ENCODE measurements around the gene OR8J1. TPM values are rescaled to one million over a fixed set of nuclear protein-coding genes. Genes with fewer than 3 reads are reported as not detected.

Gene OR8J1
- total RNA-seq, 1 experiment from 2014 or later, result not detected

GRCh38 chr11:56345739-56346138, 8.4 kb upstream of the OR8J1 start, which contains the start of gene OR8K1:
TSS of gene OR8K1 (plus strand) at chr11:56346039. CDS start at chr11:56346039, 0 bp downstream.
- no peaks in the 10 kb centered on the region for H3K36me3 ChIP-seq (ENCODE audit: control insufficient read depth, insufficient read depth, low read length)
- in situ Hi-C loops (cut with HindIII; ENCODE audit: low pct_unique_long_range_greater_than_20kb, low sequenced_read_pairs) (no loop called here), intact Hi-C loops (cut with micrococcal nuclease; ENCODE audit: unreplicated experiment) (no loop called here)
- no TSS peak for BruUV-seq (replicated peaks)
- DNase-seq (ENCODE audit: low read depth, low spot score), result no peak
- no peak for ATAC-seq
- H3K27ac ChIP-seq (ENCODE audit: low read length), result no peak within 1 kb of the TSS
- H3K9me3 ChIP-seq (ENCODE audit: control insufficient read depth, insufficient read depth, low read depth, low read length), result no peaks in the 10 kb centered on the region
- ChIA-PET POLR2A (no interaction called here), CTCF (no interaction called here)
- H3K27me3 ChIP-seq (ENCODE audit: control insufficient read depth, insufficient read depth, low read length), result no peaks in the 10 kb centered on the region
- no peak for TF ChIP-seq CTCF (IDR thresholded peaks at IDR 0.05)
- TF ChIP-seq TCF7L2 (IDR thresholded peaks at IDR 0.05; ENCODE audit: low read depth, low read length), result no peak
- no peak for TF ChIP-seq POLR2AphosphoS5 (IDR thresholded peaks at IDR 0.05; ENCODE audit: low read depth, low read length)
- H3K4me1 ChIP-seq (ENCODE audit: control insufficient read depth, insufficient read depth, low read length), result no peaks in the 10 kb centered on the region
- H3K4me3 ChIP-seq (ENCODE audit: low read depth in 2 of 2, low read length in 2 of 2), result no peak within 1 kb of the TSS

GRCh38 chr11:56375324-56375723, 21.2 kb downstream of the OR8J1 start, which contains the start of gene OR8U1:
TSS of gene OR8U1 (plus strand) at chr11:56375624. CDS start at chr11:56375624, 0 bp downstream.
- ChIA-PET POLR2A (no interaction called here), CTCF (no interaction called here)
- in situ Hi-C loops (cut with HindIII; ENCODE audit: low pct_unique_long_range_greater_than_20kb, low sequenced_read_pairs) (no loop called here), intact Hi-C loops (cut with micrococcal nuclease; ENCODE audit: unreplicated experiment) (no loop called here)
- H3K4me3 ChIP-seq (ENCODE audit: low read depth in 2 of 2, low read length in 2 of 2), result no peak within 1 kb of the TSS
- DNase-seq (ENCODE audit: low read depth, low spot score) (no peak), ATAC-seq (no peak)
- TF ChIP-seq POLR2AphosphoS5 (IDR thresholded peaks at IDR 0.05; ENCODE audit: low read depth, low read length) (no peak), TCF7L2 (IDR thresholded peaks at IDR 0.05; ENCODE audit: low read depth, low read length) (no peak), CTCF (IDR thresholded peaks at IDR 0.05) (no peak), REST (IDR thresholded peaks at IDR 0.05; ENCODE audit: insufficient read depth in 1 of 2, low read depth in 2 of 2, low read length in 1 of 2) (no peak)
- no peaks in the 10 kb centered on the region for H3K4me1 ChIP-seq (ENCODE audit: control insufficient read depth, insufficient read depth, low read length)
- no peaks in the 10 kb centered on the region for H3K27me3 ChIP-seq (ENCODE audit: control insufficient read depth, insufficient read depth, low read length)
- no peaks in the 10 kb centered on the region for H3K9me3 ChIP-seq (ENCODE audit: control insufficient read depth, insufficient read depth, low read depth, low read length)
- no peak within 1 kb of the TSS for H3K27ac ChIP-seq (ENCODE audit: low read length)
- no TSS peak for BruUV-seq (replicated peaks)
- H3K36me3 ChIP-seq (ENCODE audit: control insufficient read depth, insufficient read depth, low read length), result no peaks in the 10 kb centered on the region

GRCh38 chr11:56380120-56380519, 26.0 kb downstream of the OR8J1 start:
- no peaks in the 10 kb centered on the region for H3K9me3 ChIP-seq (ENCODE audit: control insufficient read depth, insufficient read depth, low read depth, low read length)
- no peak for ATAC-seq
- no peak overlapping the region for H3K4me3 ChIP-seq (ENCODE audit: low read depth in 2 of 2, low read length in 2 of 2)
- no peak for DNase-seq (ENCODE audit: low read depth, low spot score)
- in situ Hi-C loops (cut with HindIII; ENCODE audit: low pct_unique_long_range_greater_than_20kb, low sequenced_read_pairs) (no loop called here), intact Hi-C loops (cut with micrococcal nuclease; ENCODE audit: unreplicated experiment) (no loop called here)
- TF ChIP-seq POLR2AphosphoS5 (IDR thresholded peaks at IDR 0.05; ENCODE audit: low read depth, low read length) (no peak), SIN3A (IDR thresholded peaks at IDR 0.05; ENCODE audit: borderline replicate concordance, insufficient read depth, low read depth, low read length) (no peak), TCF7L2 (IDR thresholded peaks at IDR 0.05; ENCODE audit: low read depth, low read length) (no peak), REST (IDR thresholded peaks at IDR 0.05; ENCODE audit: insufficient read depth in 1 of 2, low read depth in 2 of 2, low read length in 1 of 2) (no peak), CTCF (IDR thresholded peaks at IDR 0.05) (no peak)
- BruUV-seq (replicated peaks), result no TSS peak
- no peaks in the 10 kb centered on the region for H3K27me3 ChIP-seq (ENCODE audit: control insufficient read depth, insufficient read depth, low read length)
- H3K27ac ChIP-seq (ENCODE audit: low read length), result no peak overlapping the region
- POLR2A ChIA-PET, result no interaction called here
- no peaks in the 10 kb centered on the region for H3K4me1 ChIP-seq (ENCODE audit: control insufficient read depth, insufficient read depth, low read length)
- no peaks in the 10 kb centered on the region for H3K36me3 ChIP-seq (ENCODE audit: control insufficient read depth, insufficient read depth, low read length)
- CTCF ChIA-PET, result no interaction called here

All from Panc1 (cell line).